Fibroblast of lung (primary cell): ENCODE data around the gene HRH1. TPM values are rescaled to one million over a fixed set of nuclear protein-coding genes. Genes with fewer than 3 reads are reported as not detected.

Experiments used
- DNase-seq, 2 donors: peaks; one replicate each; pipeline versions ENCODE4 v3.0.0 to v3.0.0-alpha.2; 2010; ENCODE audit warnings: low read depth in 2 of 2
- H2AFZ ChIP-seq: 2 replicates; pipeline ENCODE4 v1.5.1; 2012; ENCODE audit warnings: low read length, control low read depth, inconsistent platforms
- H3K27ac ChIP-seq: 2 replicates; pipeline ENCODE4 v1.5.1; 2011; ENCODE audit warnings: low read length, control low read depth; ENCODE audit not compliant: insufficient read depth
- H3K27me3 ChIP-seq: 2 replicates; pipeline ENCODE4 v1.5.1; 2011; ENCODE audit warnings: mild to moderate bottlenecking, low read length; ENCODE audit not compliant: control insufficient read depth, insufficient read depth
- H3K36me3 ChIP-seq: 2 replicates; pipeline ENCODE4 v1.5.1; 2011; ENCODE audit warnings: low read length; ENCODE audit not compliant: control insufficient read depth, insufficient read depth
- H3K4me1 ChIP-seq: 2 replicates; pipeline ENCODE4 v1.5.1; 2011; ENCODE audit warnings: low read length; ENCODE audit not compliant: control insufficient read depth, insufficient read depth; ENCODE audit errors: extremely low read depth
- H3K4me2 ChIP-seq: 2 replicates; pipeline ENCODE4 v1.5.1; 2011; ENCODE audit warnings: low read length, control low read depth; ENCODE audit not compliant: insufficient read depth; ENCODE audit errors: extremely low read depth
- H3K4me3 ChIP-seq, 4 experiments: fragments of 200-600 bp in 1 of 4; sonication (generic) in 1 of 4; replicated peaks in 1 of 4; 2 replicates each; pipeline ENCODE4 v1.5.1; 2011 to 2016; ENCODE audit warnings: low read length in 4 of 4, low read depth in 3 of 4, mild to moderate bottlenecking in 3 of 4, control low read depth in 2 of 4, inconsistent platforms in 1 of 4, mixed read lengths in 1 of 4; ENCODE audit not compliant: insufficient read depth in 1 of 4; ENCODE audit errors: control extremely low read depth in 1 of 4
- H3K79me2 ChIP-seq: 2 replicates; pipeline ENCODE4 v1.5.1; 2012; ENCODE audit warnings: mild to moderate bottlenecking, low read length, inconsistent platforms; ENCODE audit not compliant: control insufficient read depth, insufficient read depth
- H3K9ac ChIP-seq: 2 replicates; pipeline ENCODE4 v1.5.1; 2011; ENCODE audit warnings: mild to moderate bottlenecking, low read length, control low read depth; ENCODE audit not compliant: insufficient read depth
- H3K9me3 ChIP-seq: 2 replicates; pipeline ENCODE4 v1.5.1; 2012; ENCODE audit warnings: low read depth, low read length; ENCODE audit not compliant: control insufficient read depth, insufficient read depth
- H4K20me1 ChIP-seq: 2 replicates; pipeline ENCODE4 v1.5.1; 2011; ENCODE audit warnings: low read length; ENCODE audit not compliant: control insufficient read depth, insufficient read depth; ENCODE audit errors: extremely low read depth
- CTCF ChIP-seq, 2 donors: IDR thresholded peaks in 1 of 2; conservative IDR thresholded peaks in 1 of 2; 1 replicate in 1 of 2; 2 replicates in 1 of 2; pipeline ENCODE4 v1.5.1; 2011 to 2012; ENCODE audit warnings: low read length in 2 of 2, control low read depth in 1 of 2, inconsistent platforms in 1 of 2, low read depth in 1 of 2, mild to moderate bottlenecking in 1 of 2
- EZH2 ChIP-seq: IDR thresholded peaks from 2 replicates; pipeline ENCODE4 v1.5.1; 2012; ENCODE audit warnings: low read length, control low read depth, mild to moderate bottlenecking; ENCODE audit errors: missing control alignments
- polyA plus RNA-seq, 2 donors: library from polyadenylated mRNA; depleted of rRNA in 1 of 2; stranded (reverse) in 1 of 2; unstranded in 1 of 2; fragments of >200 nt; gene quantifications; 2 replicates each; pipeline ENCODE4 v1.2.1, GENCODE V29; 2011 to 2012; ENCODE audit warnings: missing spikeins in 1 of 2
- total RNA-seq: library from RNA; depleted of rRNA; stranded (reverse); fragments of >200 nt; gene quantifications from 2 replicates; pipeline ENCODE4 v1.2.1, GENCODE V29; 2014

The HRH1 gene
- total and polyA plus RNA-seq, 2 donors (not counting 1 experiment from before 2014, with no cell fraction given), result 12.6 to 30.6 TPM

DNA sequence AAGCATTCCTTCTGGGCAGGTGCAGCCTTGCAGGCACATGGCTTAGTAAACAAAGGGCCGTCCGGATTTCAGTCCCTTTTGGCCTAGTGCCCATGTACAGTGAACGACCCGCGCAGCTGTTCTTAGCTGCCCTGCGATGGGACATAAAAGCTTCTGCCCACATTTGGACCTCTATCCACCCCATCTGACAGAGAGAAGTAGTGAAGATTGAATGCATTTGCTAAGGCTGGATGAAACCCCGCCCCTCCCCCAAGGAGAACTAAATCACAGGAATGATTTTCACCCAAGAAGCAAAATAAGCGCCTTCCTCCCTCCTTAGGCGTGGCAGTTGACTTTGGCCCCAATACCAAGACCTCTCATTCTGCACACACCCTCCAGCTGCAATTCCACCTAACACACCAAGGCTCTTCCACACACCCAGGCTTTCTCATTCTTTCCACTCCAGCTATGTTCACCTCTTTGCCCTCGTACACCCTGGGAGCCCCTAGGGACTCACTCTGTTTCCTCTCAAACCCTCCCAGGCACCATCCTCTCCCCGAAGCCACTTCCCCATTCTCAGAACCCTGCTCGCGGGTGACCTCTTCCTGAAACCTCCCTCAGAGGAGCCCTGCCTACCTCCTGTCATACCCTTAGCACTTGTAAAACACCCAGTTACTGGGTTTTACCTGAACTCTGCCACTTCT lies 14.1 kb upstream of the HRH1 start:
- no peaks in the 10 kb centered on the region for H3K36me3 ChIP-seq
- no peak overlapping the region for H3K4me2 ChIP-seq
- peak; percentile 79 to 91 for DNase-seq
- H3K9ac ChIP-seq, result no peak overlapping the region
- TF ChIP-seq EZH2 (no peak), CTCF (conservative IDR thresholded peaks at IDR 0.05 in 1 of 2, IDR thresholded peaks at IDR 0.05 in 1 of 2; ENCODE audit: low read depth in 1 of 2, low read length in 2 of 2) (no peak)
- no peak overlapping the region for H2AFZ ChIP-seq
- H3K9me3 ChIP-seq, result no peaks in the 10 kb centered on the region
- H3K27me3 ChIP-seq, result no peaks in the 10 kb centered on the region
- no peak overlapping the region for H3K27ac ChIP-seq
- H3K4me1 ChIP-seq, result peaks cover 13% of the 10 kb centered on the region
- no peaks in the 10 kb centered on the region for H4K20me1 ChIP-seq
- H3K79me2 ChIP-seq, result no peaks in the 10 kb centered on the region
- no peak overlapping the region for H3K4me3 ChIP-seq

GRCh38 chr3:11140713-11141104 lies 13.6 kb upstream of the HRH1 start:
- Histone ChIP-seq H2AFZ (no peak overlapping the region), H3K27me3 (no peaks in the 10 kb centered on the region), H3K9ac (no peak overlapping the region), H3K27ac (no peak overlapping the region), H3K4me3 (no peak overlapping the region), H3K79me2 (no peaks in the 10 kb centered on the region), H3K4me1 (peaks cover 15% of the 10 kb centered on the region), H4K20me1 (no peaks in the 10 kb centered on the region), H3K9me3 (no peaks in the 10 kb centered on the region), H3K36me3 (no peaks in the 10 kb centered on the region), H3K4me2 (no peak overlapping the region)
- TF ChIP-seq EZH2, result no peak
- no peak for TF ChIP-seq CTCF (conservative IDR thresholded peaks at IDR 0.05 in 1 of 2, IDR thresholded peaks at IDR 0.05 in 1 of 2; ENCODE audit: low read depth in 1 of 2, low read length in 2 of 2)
- no peak for DNase-seq

DNA sequence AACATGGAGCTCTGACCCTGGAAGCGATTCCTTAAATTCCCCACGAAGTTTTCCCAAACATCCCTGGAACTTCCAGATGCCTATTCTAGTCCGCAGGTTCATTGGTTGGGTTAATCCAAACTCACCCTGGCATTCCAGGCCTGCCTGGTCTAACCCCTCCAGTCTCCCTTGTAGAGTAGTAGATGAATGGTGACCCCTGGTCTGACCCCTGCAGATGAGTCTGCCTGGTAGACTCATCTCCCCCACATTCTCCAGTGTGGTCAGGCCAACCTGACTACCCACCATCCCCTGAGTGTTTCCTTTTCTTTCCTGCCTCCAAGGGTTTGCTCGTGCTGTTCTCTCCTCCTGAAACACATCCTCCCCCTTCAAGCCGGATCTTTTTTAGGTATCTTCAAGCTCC lies 10.8 kb upstream of the HRH1 start:
- Histone ChIP-seq H3K4me3 (no peak overlapping the region), H3K9me3 (no peaks in the 10 kb centered on the region), H2AFZ (no peak overlapping the region), H3K9ac (no peak overlapping the region), H3K27me3 (no peaks in the 10 kb centered on the region), H3K27ac (no peak overlapping the region), H4K20me1 (no peaks in the 10 kb centered on the region), H3K36me3 (no peaks in the 10 kb centered on the region), H3K79me2 (no peaks in the 10 kb centered on the region), H3K4me2 (no peak overlapping the region), H3K4me1 (peaks cover 12% of the 10 kb centered on the region)
- peak in 1 of 2 donors; percentile 40 for DNase-seq
- TF ChIP-seq CTCF (conservative IDR thresholded peaks at IDR 0.05 in 1 of 2, IDR thresholded peaks at IDR 0.05 in 1 of 2; ENCODE audit: low read depth in 1 of 2, low read length in 2 of 2) (no peak), EZH2 (no peak)
